ENCODE measurements around the gene COX8C.
A peak's percentile ranks its signal among the peaks of the same experiment; 100 is the strongest.
"Not testable (repeated sequence)": the region's sequence is repeated elsewhere in the genome, so short reads cannot be mapped to it uniquely, and the experiment has no call there.

The COX8C gene

DNA sequence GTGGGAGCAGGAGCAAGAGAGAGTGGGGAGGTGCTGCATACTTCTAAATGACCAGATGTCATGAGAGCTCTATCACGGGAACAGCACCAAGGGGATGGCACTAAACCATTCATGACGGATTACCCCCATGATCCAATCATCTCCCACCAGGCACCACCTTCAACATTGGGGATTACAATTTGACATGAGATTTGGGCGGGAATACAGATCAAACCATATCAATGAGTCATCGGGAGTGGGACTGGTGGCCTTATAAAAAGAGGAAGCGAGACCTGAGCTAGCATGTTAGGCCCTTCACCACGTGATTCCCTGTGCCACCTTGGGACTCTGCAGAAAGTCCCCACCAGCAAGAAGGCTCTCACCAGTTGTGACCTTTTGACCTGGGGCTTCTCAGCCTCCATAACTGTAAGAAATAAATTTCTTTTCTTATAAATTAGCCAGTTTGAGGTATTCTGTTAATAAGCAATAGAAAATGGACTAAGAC is 28.7 kb downstream of the COX8C start:
- peak; percentile 63 to 85 for DNase-seq

GRCh38 chr14:93379831-93380230 is 32.8 kb downstream of the COX8C start:
- DNase-seq = peak; percentile 75 to 91

- DNase-seq = no peak
These were observed 34.7 kb downstream of the COX8C start for GRCh38 chr14:93381644-93382043.

DNA sequence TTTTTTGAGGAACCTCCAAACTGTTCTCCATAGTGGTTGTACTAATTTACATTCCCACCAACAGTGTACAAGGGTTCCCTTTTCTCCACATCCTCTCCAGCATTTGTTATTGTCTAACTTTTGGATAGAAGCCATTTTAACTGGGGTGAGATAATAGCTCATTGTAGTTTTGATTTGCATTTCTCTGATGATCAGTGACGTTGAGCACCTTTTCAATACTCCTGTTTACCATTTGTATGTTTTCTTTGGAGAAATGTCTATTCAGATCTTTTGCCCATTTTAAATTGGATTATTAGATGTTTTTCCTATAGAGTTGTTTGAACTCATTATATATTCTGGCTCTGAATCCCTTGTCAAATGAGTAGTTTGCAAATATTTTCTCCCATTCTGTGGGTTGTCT is 37.3 kb downstream of the COX8C start:
- DNase-seq = not testable (repeated sequence)

- DNase-seq = peak; percentile 49 to 56
These were observed 48.2 kb downstream of the COX8C start for GRCh38 chr14:93395231-93395630.

GRCh38 chr14:93396456-93396855 is 49.5 kb downstream of the COX8C start:
- no peak for DNase-seq
